Gastroesophageal sphincter (tissue), 4 donors: ENCODE data around the gene ADAM12. TPM values are rescaled to one million over a fixed set of nuclear protein-coding genes. Genes with fewer than 3 reads are reported as not detected.

Experiments
- ATAC-seq: fragments of 150-250 bp; one replicate; pipeline ENCODE4 v1.9.1; 2016; ENCODE audit warnings: mild to moderate bottlenecking, moderate library complexity
- H3K27ac ChIP-seq, 4 donors: fragments of 200-600 bp; sonication (generic) in 3 of 4; 1 replicate in 3 of 4; 2 replicates in 1 of 4; pipeline ENCODE4 v1.5.1; 2016 to 2019
- H3K27me3 ChIP-seq: fragments of 200-600 bp; sonication (generic); one replicate; pipeline ENCODE4 v1.5.1; 2019
- H3K36me3 ChIP-seq, 2 donors: fragments of 200-600 bp; sonication (generic); one replicate each; pipeline ENCODE4 v1.5.1; 2019; ENCODE audit warnings: control low read depth in 1 of 2
- H3K4me1 ChIP-seq, 3 donors: fragments of 200-600 bp; sonication (generic); 1 replicate in 2 of 3; 2 replicates in 1 of 3; pipeline ENCODE4 v1.5.1; 2016 to 2019; ENCODE audit warnings: control low read depth in 2 of 3
- H3K4me3 ChIP-seq, 2 donors: fragments of 200-600 bp; sonication (generic); one replicate each; pipeline ENCODE4 v1.5.1; 2019; ENCODE audit warnings: mild to moderate bottlenecking in 1 of 2, moderate library complexity in 1 of 2
- H3K9me3 ChIP-seq, 3 donors: fragments of 200-600 bp; sonication (generic); one replicate each; pipeline ENCODE4 v1.5.1; 2017 to 2019; ENCODE audit warnings: control low read depth in 2 of 3
- EP300 ChIP-seq: sonication (generic); formaldehyde crosslinking; IDR thresholded peaks from one replicate; pipeline ENCODE4 v1.6.1; 2017; ENCODE audit warnings: antibody characterized with exemption, mild to moderate bottlenecking
- POLR2A ChIP-seq, 2 donors: fragments of 450-650 bp; IDR thresholded peaks; one replicate each; pipeline ENCODE4 v1.6.1; 2017; ENCODE audit warnings: antibody characterized with exemption in 2 of 2, mild to moderate bottlenecking in 2 of 2, moderate library complexity in 1 of 2
- POLR2AphosphoS5 ChIP-seq: sonication (generic); formaldehyde crosslinking; IDR thresholded peaks from one replicate; pipeline ENCODE4 v1.6.1; 2017; ENCODE audit warnings: antibody characterized with exemption
- WGBS, 2 donors: methylation state at CpG; one replicate each; pipeline ENCODE4 v1.1.5; 2018; ENCODE audit warnings: low coverage in 1 of 2; 5-methylcytosine and 5-hydroxymethylcytosine counted together
- total RNA-seq, 4 donors: library from RNA; depleted of rRNA; stranded (reverse); fragments of >200 nt; gene quantifications; one replicate each; pipeline ENCODE4 v1.1.0, GENCODE V29; 2016
- TF ChIP-seq, protein P1 (sequence below), 4 experiments: fragments of 200-600 bp in 2 of 4; fragments of 450-650 bp in 2 of 4; sonication (generic) in 1 of 4; IDR thresholded peaks; one replicate each; pipeline ENCODE4 v1.5.1; 2017 to 2019; ENCODE audit warnings: antibody characterized with exemption in 4 of 4, mild to moderate bottlenecking in 2 of 4, moderate library complexity in 2 of 4

Gene ADAM12
- total RNA-seq, 4 donors from 2014 or later = 0.27 to 1.2 (median 0.89) TPM

DNA sequence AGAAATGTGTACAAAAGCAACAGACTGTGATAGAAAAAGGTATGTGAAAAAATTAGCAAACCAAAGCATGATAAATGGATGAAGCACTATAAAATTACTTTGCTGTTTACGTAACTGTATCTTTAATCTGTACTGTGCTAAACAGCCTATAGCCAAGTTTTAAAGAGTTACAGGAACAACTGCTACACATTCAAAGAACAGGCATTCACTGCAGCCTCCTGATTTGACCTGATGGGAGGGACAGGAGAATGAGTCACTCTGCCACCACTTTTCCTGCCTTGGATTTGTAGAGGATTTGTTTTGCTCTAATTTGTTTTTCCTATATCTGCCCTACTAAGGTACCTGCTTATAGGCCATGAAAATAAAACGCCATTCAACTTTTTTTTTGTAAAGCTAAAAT, 375.8 kb downstream of the ADAM12 start:
- Histone ChIP-seq H3K9me3 (peaks cover 0 to 8% (median 0%) of the 10 kb centered on the region in 3 donors), H3K27me3 (no peaks in the 10 kb centered on the region), H3K27ac (no peak overlapping the region), H3K4me3 (no peak overlapping the region), H3K4me1 (no peaks in the 10 kb centered on the region), H3K36me3 (peaks cover 0 to 5% of the 10 kb centered on the region in 2 donors)
- 90 to 93% methylated on average over 2 of the region's 2 CpGs for WGBS, 2 donors
- TF ChIP-seq EP300 (no peak), POLR2AphosphoS5 (no peak), POLR2A (IDR thresholded peaks at IDR 0.05) (no peak)
- TF ChIP-seq, protein P1, sequence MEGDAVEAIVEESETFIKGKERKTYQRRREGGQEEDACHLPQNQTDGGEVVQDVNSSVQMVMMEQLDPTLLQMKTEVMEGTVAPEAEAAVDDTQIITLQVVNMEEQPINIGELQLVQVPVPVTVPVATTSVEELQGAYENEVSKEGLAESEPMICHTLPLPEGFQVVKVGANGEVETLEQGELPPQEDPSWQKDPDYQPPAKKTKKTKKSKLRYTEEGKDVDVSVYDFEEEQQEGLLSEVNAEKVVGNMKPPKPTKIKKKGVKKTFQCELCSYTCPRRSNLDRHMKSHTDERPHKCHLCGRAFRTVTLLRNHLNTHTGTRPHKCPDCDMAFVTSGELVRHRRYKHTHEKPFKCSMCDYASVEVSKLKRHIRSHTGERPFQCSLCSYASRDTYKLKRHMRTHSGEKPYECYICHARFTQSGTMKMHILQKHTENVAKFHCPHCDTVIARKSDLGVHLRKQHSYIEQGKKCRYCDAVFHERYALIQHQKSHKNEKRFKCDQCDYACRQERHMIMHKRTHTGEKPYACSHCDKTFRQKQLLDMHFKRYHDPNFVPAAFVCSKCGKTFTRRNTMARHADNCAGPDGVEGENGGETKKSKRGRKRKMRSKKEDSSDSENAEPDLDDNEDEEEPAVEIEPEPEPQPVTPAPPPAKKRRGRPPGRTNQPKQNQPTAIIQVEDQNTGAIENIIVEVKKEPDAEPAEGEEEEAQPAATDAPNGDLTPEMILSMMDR (IDR thresholded peaks at IDR 0.05) = no peak
- no peak for ATAC-seq

GRCh38 chr10:126011995-126012394, 376.3 kb downstream of the ADAM12 start:
- no peak for ATAC-seq
- Histone ChIP-seq H3K4me1 (no peaks in the 10 kb centered on the region), H3K9me3 (peaks cover 0 to 8% (median 0%) of the 10 kb centered on the region in 3 donors), H3K36me3 (peaks cover 0 to 5% of the 10 kb centered on the region in 2 donors), H3K27ac (no peak overlapping the region), H3K27me3 (no peaks in the 10 kb centered on the region), H3K4me3 (no peak overlapping the region)
- 78 to 86% methylated on average over 5 of the region's 5 CpGs for WGBS, 2 donors
- TF ChIP-seq, protein P1 (IDR thresholded peaks at IDR 0.05) = no peak
- TF ChIP-seq EP300 (no peak), POLR2AphosphoS5 (no peak), POLR2A (IDR thresholded peaks at IDR 0.05) (no peak)

DNA sequence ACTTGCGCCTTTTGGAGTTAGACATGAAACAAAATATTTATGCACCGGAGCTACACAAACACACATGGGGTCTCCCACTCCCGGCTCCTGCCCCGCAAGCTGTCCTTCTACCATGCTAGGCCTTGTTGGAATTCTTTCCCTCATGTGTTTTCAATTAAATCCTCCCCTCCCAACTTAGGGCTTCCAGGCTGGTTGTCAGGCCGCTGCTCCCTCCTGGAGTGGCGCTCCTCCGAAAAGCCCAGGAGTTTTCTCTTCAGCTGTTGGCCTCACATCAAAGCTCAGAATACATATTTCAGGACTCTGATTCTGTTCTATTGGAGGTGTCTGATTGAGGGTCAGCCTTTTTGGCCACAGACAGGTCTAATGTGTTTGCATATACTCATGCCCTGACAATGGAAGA, 378.6 kb downstream of the ADAM12 start:
- H3K9me3 ChIP-seq = peaks cover 0 to 8% (median 0%) of the 10 kb centered on the region in 3 donors
- no peaks in the 10 kb centered on the region for H3K4me1 ChIP-seq
- no peak for TF ChIP-seq POLR2A (IDR thresholded peaks at IDR 0.05)
- TF ChIP-seq EP300 = no peak
- no peak for TF ChIP-seq POLR2AphosphoS5
- TF ChIP-seq, protein P1 (IDR thresholded peaks at IDR 0.05) = no peak
- H3K27ac ChIP-seq = no peak overlapping the region
- H3K4me3 ChIP-seq = no peak overlapping the region
- 89 to 93% methylated on average over 2 to 7 of the region's 7 CpGs for WGBS, 2 donors
- peaks cover 0 to 5% of the 10 kb centered on the region in 2 donors for H3K36me3 ChIP-seq
- no peaks in the 10 kb centered on the region for H3K27me3 ChIP-seq
- no peak for ATAC-seq

DNA sequence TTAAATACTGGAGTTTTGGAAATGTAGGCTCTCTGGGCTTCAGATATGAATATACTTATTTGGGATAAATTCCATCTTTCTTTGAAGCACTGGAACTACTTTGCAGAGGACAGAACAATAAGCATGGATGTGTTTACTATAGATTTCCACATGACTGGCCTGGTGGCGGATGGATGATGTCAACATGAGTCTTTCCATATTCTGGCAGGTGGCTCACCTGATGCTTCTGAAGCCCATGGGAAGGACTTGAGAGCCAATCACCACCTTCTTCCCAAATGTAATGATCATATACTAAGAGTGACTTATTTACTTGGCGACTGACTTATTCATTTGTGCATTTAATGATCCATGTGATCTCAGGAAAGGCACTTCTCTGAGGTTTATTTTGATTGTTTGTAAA, 381.4 kb downstream of the ADAM12 start:
- Histone ChIP-seq H3K4me1 (no peaks in the 10 kb centered on the region), H3K4me3 (no peak overlapping the region), H3K27ac (no peak overlapping the region), H3K36me3 (peaks cover 0 to 5% of the 10 kb centered on the region in 2 donors), H3K9me3 (peaks cover 0 to 8% (median 0%) of the 10 kb centered on the region in 3 donors), H3K27me3 (no peaks in the 10 kb centered on the region)
- WGBS, 2 donors = 95 to 100% methylated on average over 2 of the region's 2 CpGs
- ATAC-seq = no peak
- no peak for TF ChIP-seq POLR2A (IDR thresholded peaks at IDR 0.05)
- no peak for TF ChIP-seq POLR2AphosphoS5
- no peak for TF ChIP-seq EP300
- TF ChIP-seq, protein P1 (IDR thresholded peaks at IDR 0.05) = no peak

DNA sequence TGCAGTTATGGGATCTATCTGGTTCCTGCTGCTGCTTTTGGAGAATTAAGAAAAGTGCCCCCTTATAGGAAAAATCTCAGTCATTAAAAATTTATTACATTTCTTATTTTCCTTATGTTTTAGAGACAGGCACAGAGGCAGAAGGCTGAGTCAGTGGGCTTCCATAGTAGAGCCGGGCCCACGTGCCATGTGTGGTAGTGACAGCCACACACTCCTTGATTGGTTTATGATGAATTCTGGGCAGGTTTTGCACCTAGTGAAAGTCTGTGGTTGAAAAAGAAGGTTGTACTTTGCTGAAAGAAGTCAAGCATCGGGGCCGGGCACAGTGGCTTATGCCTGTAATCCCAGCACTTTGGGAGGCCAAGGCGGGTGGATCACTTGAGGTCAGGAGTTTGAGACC, 382.0 kb downstream of the ADAM12 start:
- ATAC-seq = no peak
- Histone ChIP-seq H3K4me3 (no peak overlapping the region), H3K27ac (no peak overlapping the region), H3K9me3 (peaks cover 0 to 8% (median 0%) of the 10 kb centered on the region in 3 donors), H3K4me1 (no peaks in the 10 kb centered on the region), H3K27me3 (no peaks in the 10 kb centered on the region), H3K36me3 (peaks cover 0 to 5% of the 10 kb centered on the region in 2 donors)
- no peak for TF ChIP-seq EP300
- TF ChIP-seq, protein P1 (IDR thresholded peaks at IDR 0.05) = no peak
- no peak for TF ChIP-seq POLR2A (IDR thresholded peaks at IDR 0.05)
- no peak for TF ChIP-seq POLR2AphosphoS5
- WGBS, 2 donors = 100% methylated on average over 4 of the region's 5 CpGs; no CpG with 5 or more reads in 1 of the 2 donors
